IMR-90 (cell line): ENCODE measurements around the gene VEGFA.

Source experiments
- CTCF ChIP-seq: conservative IDR thresholded peaks from 2 replicates; pipeline ENCODE4 v1.5.1; 2012; ENCODE audit warnings: mild to moderate bottlenecking, low read depth, low read length, improper control_type of control experiment
- NFE2L2 ChIP-seq: fragments of 150-350 bp; IDR thresholded peaks from 2 replicates; pipeline ENCODE4 v1.6.1; 2016; ENCODE audit warnings: low read depth, mild to moderate bottlenecking, low read length
- POLR2A ChIP-seq: IDR thresholded peaks from 2 replicates; pipeline ENCODE4 v1.6.1; 2012; ENCODE audit warnings: mild to moderate bottlenecking, low read depth, low read length
- RFX5 ChIP-seq: IDR thresholded peaks from 2 replicates; pipeline ENCODE4 v1.8.0; 2012; ENCODE audit warnings: low read depth, mild to moderate bottlenecking, low read length, moderate library complexity

- TF ChIP-seq POLR2A (no peak), CTCF (no peak), NFE2L2 (no peak), RFX5 (no peak)
Observed at GRCh38 chr6:43820486-43820885, 50.5 kb downstream of the VEGFA start.
